GM12801 (cell line): Measurements from ENCODE around the gene PITRM1.

Experiments
- TF ChIP-seq, protein P1 (sequence below): IDR thresholded peaks from one replicate; pipeline ENCODE4 v1.5.1; 2011; ENCODE audit warnings: control low read depth; ENCODE audit not compliant: insufficient read length; ENCODE audit errors: extremely low read depth

The PITRM1 gene

DNA sequence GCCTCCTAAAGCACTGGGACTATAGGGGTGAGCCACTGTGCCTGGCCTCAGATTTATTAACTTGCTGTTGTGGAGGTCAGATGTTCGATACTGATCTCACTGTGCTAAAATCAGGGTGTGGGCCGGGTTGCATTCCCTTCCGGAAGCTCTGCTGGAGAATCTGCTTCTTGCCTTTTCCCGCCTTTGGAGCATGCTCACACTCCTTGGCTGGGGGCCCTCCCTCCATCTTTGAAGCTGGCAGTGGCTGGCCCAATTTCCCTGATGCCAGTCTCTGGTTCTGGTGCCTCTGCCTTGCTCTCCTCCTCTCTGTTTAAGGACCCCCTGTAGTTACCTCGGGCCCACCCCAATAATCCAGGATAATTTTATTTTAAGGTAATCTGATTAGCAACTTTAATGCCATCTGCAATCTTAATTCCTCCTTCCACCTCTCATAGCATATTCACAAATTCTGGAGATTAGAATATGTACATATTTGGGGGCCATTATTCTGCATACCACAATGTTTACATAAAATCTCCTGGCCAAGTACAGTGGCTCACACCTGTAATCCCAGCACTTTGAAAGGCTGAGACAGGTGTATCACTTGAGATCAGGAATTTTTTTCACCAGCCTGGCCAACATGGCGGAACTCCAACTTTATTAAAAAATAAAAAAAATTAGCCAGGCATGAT is 7.9 kb upstream of the PITRM1 start:
- TF ChIP-seq, protein P1, sequence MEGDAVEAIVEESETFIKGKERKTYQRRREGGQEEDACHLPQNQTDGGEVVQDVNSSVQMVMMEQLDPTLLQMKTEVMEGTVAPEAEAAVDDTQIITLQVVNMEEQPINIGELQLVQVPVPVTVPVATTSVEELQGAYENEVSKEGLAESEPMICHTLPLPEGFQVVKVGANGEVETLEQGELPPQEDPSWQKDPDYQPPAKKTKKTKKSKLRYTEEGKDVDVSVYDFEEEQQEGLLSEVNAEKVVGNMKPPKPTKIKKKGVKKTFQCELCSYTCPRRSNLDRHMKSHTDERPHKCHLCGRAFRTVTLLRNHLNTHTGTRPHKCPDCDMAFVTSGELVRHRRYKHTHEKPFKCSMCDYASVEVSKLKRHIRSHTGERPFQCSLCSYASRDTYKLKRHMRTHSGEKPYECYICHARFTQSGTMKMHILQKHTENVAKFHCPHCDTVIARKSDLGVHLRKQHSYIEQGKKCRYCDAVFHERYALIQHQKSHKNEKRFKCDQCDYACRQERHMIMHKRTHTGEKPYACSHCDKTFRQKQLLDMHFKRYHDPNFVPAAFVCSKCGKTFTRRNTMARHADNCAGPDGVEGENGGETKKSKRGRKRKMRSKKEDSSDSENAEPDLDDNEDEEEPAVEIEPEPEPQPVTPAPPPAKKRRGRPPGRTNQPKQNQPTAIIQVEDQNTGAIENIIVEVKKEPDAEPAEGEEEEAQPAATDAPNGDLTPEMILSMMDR = no peak

DNA sequence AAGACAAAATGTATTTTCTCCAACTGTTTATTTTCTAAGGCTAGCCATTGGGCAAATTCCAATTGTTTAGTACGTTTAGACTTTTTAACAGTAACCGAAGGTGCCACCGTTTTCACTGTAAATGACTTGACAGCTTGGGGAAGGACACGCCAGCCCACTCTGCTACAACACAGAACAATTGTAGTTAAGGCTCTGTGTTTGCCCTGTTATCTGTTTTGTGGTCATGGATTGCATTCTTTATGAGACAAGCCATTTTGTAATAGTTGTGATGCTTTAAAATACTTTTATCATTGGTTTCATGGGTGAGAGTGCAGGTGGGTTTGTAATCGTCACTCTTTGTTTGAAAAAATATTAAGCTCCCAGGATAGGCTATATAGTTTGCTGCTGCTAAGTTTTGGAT is 6.6 kb upstream of the PITRM1 start:
- TF ChIP-seq, protein P1 = no peak

DNA sequence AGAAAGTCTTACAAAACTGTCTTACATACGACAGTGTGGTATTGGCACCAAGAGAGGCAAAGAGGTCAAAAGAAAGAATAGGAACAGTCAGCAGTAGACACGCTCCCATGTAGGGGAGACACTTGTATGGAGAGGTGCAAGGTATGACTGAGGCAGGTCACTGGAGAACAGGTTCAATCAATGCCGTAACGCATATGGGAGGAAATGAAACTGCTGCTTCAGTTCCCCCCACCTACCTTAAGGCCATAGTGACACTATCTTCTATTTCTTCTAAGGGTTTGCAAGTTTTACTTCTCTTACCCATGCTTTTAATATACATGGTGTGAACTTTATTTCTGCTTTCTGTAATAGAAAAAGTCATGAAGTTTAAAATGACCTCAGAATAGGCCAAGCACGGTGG is 5.5 kb upstream of the PITRM1 start:
- TF ChIP-seq, protein P1 = no peak

DNA sequence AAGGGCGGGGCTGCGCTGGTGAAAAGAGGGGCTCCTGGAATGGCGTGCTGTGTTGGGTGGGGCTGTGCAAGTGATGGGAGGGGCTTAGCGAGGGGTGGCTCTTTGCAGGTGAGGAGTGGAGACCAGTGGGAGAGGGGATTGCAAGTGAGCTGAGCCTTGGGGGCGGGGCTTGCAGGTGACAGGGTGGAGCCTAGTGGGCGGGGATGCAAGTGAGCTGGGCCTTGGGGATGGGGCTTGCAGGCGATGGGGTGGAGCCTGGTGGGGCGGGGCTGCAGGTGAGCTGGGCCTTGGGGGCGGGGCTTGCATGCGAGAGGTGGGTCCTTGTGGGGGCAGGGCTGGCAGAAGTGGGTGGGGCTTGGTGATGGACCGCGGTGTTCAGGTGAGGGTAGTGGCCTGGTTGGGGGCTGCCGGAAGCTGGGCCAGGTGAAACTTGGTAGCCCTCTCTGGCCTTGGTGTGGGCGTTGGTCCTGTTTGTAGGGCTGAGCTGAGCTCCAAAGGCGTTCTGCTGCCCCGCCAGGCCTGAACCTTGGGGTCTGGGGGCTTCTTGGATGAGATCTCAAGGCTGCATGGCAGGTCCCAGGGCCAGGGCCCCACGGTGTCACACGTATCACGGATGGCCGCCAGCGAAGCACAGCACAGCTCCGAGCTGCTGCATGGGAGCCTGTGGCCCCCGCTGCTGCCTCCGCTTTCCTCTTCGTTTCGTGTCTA is 743 bp upstream of the PITRM1 start:
- TF ChIP-seq, protein P1 = no peak

DNA sequence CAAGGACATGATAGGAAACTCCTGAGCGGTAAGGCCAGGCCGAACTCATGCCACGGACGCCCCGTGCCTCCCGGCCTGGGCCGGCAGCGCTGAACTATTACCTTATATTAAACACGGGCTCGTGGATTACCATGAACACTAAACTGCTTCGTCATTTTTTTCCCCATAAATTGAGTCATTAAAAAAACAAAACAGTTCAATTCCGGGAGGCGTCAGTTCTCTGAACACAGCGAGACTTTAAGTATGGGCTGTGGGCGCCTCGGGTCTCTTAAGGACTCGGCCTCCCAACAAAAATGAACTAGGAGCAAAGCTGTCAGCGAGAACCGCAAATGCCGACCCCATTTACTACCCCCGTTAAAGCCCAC is 519 bp downstream of the PITRM1 start:
- TF ChIP-seq, protein P1 = no peak

DNA sequence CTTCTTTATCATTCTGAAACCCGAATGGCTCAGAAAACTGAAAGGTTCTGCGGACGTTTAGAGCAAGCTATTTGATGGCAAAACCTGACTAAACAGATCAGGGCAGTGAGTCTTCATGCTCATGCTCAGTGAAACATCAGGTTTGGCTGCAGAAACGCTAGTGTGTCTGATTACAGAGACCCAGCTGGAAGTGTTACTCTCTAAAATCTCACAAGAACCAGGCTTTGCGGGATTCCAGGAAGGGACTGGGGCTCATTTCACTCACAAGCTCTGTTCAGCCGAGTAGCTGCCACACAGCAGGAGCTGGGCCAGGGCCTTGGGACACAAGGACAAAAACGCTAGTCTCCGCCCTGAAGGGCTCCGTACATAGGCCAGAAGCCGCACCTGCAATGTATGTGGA is 2.9 kb downstream of the PITRM1 start:
- TF ChIP-seq, protein P1 = no peak

DNA sequence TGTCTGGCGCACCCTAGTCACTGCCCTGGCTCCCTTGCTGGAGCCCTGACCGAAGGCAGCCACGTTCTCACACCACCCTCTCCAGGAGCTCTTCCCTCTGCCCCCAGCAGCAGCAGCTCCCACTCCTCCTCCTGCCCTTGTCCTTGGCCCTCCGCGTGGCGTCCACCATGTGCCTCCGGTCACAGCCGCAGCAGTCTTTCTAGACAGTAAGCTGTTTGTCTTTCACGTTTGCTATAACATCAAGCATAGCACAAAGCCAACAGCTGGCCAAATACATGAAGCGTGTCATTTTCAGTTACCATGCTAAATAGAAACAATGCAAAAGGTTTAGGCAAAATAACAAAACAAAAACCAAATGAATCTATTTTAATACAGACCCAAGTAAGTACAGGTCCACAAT is 3.3 kb downstream of the PITRM1 start:
- TF ChIP-seq, protein P1 = no peak
